ENCODE measurements around the gene OXT.
"Not testable (repeated sequence)": the region's sequence is repeated elsewhere in the genome, so short reads cannot be mapped to it uniquely, and the experiment has no call there.

OXT gene

DNA sequence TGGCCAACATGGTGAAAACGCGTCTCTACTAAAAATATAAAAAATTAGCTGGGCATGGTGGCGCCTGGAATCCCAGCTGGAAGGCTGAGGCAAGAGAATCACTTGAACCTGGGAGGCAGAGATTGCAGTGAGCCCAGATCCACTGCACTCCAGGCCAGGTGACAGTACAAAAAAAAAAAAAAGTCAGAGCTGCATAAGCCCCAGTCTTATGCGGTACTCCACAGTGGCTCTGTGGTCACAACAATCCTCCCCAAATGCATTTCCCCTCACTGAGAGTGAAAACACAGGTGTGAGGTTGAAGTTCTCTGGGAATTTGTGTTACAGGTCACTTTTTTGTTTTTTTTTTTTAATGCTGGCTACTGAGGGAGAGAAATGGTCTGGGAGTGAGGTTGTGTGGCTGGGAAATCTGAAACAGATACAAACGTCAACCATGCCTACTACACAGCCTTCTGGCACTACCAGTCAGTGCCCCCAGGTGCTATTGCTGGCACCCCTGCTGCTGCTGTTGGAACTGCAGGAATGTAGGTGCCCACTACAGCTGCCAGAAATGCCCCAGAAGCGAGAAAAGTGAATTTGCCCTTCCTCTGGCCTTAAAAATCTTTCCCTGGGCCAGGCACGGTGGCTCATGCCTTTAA is 19.9 kb upstream of the OXT start:
- no peak for DNase-seq (ENCODE audit: low spot score)

DNA sequence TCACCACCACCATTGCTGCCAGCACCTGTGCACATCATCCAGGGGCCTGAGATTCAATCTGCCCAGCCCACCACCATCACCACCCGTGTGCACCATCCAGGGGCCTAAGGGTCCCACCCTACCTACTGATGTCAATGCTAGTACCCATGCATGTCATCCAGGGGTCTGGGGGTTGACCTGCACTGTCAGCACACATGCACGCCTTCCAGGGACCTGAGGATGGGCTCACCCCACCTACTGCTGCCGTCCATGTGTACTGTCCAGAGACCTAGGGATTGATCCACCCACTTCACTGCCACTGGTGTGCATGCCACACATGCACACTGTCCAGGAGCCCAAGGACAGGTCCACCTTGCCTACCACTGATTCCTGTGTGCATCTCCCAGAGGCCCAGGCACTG is 11.9 kb upstream of the OXT start:
- DNase-seq (ENCODE audit: low spot score) = no peak

DNA sequence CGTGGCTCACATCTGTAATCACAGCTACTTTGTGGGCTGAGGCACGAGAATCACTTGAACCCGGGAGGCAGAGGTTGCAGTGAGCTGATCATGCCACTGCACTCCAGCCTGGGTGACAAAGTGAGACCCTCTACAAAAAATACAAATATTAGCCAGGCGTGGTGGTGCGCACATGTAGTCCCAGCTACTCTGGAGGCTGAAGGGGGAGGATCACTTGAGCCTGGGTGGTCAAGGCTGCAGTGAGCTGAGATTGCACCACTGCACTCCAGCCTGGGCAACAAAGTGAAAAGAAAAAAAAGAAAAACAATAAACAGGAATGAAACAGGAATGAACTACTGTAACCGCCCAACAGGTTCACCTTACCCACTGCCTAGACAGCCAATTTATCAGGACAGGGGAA is 7.3 kb upstream of the OXT start:
- DNase-seq (ENCODE audit: low spot score) = not testable (repeated sequence)

DNA sequence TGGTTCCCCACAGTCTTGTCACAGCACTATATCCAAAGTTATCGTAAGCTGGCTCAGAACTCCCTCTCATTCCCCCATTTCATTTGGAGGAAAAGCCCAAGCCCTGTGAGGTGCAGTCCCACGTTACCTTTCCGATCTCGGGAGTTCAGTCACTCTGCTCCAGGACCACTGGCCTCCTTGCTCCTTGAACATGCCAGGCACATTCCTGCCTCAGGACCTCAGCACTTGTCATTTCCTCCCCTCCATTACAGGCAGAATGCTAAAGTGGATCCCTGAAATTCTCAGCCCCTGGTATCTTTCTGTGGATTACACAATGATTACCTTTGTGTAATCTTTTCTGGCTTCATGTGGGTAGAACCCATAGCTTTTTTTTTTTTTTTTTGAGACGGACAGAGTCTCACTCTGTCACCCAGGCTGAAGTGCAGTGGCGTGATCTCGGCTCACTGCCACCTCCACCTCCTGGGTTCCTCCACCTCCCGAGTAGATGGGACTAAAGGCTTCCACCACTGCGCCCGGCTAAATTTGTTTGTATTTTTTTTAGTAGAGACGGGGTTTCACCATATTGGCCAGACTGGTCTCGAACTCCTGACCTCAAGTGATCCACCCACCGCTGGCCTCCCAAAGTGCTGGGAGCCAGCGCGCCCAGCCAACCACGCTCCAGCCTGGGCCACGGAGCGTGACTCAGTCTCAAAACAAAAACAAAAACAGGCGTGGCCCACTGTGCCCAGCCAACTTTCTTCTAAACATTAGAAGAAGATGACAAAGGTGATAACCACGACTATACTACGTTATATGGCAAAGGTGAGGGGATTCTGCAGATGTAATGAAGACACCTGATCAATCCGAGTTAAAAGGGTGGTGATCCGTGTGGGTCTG is 4.0 kb upstream of the OXT start:
- no peak for DNase-seq (ENCODE audit: low spot score)

DNA sequence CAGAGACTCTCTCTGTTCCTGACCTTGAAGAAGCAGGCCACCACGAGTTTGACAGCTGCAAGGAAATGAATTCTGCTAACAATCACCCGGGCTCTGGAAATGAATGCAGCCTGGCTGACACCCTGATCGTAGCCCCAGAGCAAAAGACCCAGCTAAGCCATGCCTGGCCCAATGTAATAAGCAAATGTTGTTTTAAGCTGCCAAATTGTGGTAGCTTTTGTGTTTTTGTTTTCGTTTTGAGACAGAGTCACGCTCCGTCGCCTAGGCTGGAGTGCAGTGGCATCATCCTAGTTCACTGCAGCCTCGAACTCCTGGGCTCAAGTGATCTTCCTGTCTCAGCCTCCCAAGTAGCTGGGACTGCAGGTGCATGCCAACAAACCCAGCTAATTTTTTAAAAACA is 3.3 kb upstream of the OXT start:
- DNase-seq (ENCODE audit: low spot score) = no peak

DNA sequence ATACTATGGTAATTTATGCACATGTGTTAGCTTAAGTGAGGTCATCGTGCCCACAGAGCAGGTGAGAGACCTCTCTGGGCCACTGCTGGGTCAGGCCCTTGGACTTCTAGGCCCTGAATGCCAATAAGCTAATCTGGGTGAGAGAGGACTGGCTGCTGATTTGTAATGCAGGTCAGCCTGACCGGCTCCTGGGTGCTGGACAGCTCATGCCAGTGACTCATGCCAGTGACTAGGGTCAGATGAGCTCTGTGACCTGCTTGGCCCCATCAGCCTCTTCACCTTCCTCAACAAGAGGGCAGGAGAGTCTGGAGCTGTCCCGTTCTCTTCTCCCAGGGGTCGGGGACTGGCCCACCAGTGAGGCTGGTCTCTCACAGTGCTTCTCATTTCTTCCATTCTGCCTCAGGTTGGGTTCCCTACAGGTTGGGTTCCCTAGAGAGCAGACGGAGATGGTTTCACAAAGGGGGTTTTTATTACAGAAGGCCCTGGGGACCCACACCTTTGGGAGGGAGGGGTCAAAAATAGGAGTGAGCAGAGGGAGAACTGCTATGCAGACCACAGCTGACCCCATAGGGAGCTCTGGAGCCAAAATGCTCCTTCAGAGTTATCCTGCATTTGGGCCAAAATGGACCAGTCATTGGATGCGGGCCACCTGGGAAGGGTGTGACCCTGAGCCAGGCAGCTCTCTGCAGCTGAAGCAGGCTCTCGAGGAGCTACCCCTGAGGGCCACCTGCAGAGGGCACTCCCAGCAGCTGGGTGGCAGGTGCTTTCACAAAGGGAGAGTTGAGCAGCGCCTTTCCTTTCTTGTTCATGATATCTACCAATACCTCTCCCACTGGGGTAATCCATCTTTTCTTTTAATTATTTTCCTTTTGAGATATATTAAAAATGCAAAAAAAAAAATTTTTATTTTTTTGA is 2.2 kb upstream of the OXT start:
- no peak for DNase-seq (ENCODE audit: low spot score)

DNA sequence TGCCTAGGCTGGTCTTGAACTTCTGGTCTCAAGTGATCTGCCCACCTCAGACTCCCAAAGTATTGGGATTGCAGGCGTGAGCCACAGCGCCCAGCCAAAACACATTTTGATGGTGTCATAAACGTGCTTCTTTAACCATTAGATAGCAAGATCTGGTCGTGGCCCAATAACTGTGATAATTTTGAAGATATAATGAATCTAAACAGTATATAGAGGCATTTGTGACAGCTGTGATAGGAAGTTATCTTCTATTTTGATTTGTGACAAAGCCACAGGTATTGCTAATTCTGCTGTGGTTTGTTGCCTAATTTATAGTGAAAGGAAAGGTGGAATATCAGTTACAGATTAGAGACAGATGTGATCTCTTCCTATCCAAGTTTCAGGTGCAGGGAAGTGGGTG is 695 bp upstream of the OXT start:
- no peak for DNase-seq (ENCODE audit: low spot score)

DNA sequence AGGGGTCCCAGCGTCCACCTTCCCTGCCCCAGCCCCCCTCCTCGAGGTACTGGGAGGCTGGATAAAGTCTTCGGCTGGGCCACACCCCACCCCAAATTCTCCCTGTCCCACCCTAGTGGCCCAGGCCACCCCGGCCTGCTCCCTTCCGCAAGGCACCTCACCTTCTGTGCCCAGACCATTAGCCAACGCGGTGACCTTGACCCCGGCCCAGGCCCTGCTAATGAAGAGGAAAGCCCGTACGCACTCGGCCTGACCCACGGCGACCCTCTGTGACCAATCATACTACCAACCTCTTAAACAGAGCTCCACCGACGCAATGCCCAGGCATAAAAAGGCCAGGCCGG is 182 bp upstream of the OXT start:
- DNase-seq (ENCODE audit: low spot score) = no peak

DNA sequence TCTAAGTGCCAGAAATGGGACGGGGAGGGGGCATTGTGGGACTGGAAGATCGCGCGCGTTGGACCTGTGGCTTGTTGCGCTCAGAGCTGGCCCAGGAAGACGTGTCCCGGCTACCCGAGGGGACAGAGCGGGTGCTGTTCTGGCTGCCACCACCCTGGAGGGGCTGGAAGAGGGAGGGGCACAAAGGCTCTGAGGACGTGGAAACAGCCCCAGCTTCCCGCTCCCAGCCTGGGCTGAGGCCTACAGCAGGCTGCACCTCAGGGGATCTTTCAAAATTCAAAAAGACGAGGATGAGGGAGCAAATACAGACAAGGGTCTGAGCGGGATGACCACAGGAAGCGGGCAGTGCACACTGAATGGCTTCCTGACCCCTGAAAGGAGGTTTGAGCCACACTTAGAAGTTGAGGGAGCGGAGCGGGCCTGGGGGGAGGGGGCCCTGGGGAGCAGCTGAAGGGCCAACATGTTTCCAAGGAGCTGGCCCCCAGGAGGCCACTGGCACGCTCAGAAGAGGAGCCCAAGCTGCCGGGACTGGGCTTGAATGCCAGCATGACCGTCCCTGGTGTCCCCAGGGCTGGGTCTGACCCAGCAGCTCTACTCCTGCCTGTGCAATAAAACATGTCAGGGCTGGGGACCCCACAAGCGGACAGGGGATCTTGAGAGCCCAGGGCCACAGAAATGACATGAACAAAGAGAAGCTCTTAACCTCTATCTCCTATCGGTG is 1.3 kb downstream of the OXT start:
- DNase-seq (ENCODE audit: low spot score) = no peak

DNA sequence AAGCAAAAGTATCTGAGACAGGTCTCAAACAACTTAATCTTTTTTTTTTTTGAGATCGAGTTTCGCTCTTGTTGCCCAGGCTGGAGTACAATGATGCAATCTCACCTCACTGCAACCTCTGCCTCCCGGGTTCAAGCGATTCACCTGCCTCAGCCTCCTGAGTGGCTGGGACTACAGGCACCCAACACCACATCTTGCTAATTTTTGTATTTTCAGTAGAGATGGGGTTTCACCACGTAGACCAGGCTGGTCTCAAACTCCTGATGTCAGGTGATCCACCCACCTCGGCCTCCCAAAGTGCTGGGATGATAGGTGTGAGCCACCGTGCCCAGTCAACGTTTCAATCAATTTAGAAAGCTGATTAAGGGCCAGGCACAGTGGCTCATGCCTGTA is 1.8 kb downstream of the OXT start:
- not testable (repeated sequence) for DNase-seq (ENCODE audit: low spot score)

DNA sequence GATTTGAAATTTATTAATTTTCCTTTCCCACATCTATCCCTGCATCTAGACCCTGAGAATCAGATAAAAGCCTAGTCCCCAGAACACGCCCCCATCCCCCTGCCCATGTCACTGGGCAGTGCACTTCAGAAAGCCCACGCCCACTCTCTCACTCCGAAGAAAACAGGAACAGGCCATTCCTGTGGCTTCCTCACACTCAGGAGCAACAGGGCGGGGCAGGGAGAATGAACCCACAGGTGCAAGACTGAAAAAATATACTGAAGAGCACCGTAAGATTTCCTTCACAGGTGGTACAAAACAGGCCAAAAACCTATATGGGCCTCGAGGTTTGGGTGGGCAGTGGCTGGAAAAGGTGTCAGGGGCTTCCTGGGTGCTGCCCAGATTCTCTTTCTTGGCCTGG is 3.4 kb downstream of the OXT start:
- no peak for DNase-seq (ENCODE audit: low spot score)

DNA sequence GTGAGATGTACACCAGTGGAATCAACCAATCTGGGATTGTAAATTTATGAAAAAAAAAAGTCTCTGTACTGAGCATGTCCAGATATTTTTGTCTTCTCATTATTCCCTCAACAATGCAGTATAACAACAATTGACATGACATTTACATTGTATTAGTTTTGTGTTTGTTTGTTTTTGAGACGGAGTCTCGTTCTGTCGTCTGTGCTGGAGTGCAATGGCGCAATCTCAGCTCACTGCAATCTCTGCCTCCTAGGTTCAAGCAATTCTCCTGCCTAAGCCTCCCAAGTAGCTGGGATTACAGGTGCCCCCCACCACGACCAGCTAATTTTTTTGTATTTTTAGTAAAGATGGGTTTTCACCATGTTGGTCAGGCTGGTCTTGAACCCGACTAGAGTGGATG is 3.9 kb downstream of the OXT start:
- DNase-seq (ENCODE audit: low spot score) = not testable (repeated sequence)

DNA sequence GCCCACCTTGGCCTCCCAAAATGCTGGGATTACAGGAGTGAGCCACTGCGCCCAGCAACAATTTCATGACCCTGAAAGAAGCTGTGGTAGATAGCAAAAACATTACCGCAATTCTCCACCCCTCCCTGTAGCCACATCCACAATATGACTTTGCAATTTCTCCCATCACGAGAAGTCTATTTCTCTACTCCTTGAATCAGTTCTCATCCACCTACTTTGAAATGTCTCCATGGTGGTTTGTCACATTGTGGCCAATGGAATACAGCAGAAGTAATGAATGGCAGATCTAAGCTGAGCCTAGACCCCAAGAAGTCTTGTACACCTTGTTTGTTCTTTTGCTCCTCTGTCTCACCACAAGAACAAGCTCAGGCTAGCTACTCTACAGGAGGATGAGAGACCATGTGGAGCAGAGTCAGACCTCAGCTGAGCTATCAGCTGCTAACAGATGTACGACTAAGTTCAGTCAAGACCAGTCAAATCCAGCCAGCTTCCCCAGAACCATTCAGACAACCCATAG is 6.3 kb downstream of the OXT start:
- no peak for DNase-seq (ENCODE audit: low spot score)

DNA sequence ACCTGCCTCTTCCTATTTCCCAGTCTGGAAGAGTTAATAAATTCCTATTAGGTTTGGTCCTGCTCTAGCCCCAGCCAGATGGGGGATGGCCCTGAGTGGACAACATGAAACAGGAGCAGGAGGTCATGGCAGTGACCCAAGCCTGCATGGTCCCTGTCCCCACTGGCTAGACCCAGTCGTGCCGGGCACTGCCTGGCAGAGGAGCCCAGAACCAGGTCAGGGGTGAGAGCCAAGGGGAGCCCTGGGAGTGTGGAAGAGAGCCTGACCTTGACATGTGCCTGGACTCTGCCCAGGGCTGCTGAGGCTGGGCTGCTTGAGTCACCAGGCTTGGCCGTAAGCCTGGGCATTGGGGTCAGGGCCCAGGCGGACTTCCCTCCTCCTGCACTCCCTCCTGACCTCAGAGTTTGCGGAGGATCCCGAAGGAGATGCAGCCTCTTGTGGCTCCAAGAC is 9.5 kb downstream of the OXT start:
- peak; percentile 65 for DNase-seq (ENCODE audit: low spot score)

DNA sequence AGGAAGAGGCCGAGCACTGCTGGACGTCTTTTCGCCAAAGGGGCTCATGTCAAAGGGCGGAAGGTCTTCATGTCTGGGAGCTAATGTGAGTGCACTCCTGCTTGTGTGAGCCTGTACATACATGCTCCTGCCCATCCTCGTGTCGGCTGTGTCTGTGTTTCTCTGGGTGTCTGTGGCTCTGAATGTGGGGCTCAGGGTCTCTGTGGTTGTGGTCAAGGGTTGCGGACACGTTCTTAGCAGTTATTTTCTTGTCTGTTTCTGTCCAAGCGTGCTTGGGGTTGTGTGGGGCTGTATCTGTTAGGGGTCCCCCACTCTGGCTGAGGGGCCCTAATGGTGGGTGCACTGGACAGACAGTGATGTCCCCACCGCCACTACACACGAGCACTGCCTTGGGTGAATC is 10.2 kb downstream of the OXT start:
- no peak for DNase-seq (ENCODE audit: low spot score)

DNA sequence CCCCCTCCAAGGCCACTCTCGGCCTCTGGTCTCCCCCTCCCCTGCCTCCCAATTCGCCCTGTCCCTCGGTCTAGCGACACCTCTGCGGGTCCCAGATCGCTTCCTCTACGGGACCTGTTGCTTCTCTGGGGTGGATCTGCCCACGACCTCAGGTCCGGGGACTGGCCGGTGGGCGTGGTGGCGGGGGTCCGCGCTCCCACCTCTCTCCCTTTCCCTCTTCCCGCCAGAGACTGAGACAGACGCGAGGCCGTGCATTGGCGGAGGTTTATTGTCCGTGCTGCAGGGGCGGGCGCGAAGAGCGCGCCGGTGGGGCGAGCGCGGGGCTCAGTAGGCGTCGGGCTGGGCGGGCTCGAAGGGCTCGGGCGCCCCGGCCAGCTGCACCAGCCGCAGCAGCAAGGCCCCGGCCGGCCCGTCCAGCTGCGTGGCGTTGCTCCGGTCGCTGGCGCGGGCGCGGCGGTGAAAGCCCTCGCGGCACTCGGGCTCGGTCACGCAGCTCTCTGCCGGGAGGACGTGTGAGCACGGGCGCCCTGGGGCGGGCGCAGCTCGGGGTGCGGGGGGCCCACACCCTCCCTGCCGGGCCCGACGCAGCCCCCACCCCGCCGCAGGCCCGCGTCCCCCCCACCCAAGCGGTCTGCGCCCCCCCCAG is 11.0 kb downstream of the OXT start:
- DNase-seq (ENCODE audit: low spot score) = no peak

DNA sequence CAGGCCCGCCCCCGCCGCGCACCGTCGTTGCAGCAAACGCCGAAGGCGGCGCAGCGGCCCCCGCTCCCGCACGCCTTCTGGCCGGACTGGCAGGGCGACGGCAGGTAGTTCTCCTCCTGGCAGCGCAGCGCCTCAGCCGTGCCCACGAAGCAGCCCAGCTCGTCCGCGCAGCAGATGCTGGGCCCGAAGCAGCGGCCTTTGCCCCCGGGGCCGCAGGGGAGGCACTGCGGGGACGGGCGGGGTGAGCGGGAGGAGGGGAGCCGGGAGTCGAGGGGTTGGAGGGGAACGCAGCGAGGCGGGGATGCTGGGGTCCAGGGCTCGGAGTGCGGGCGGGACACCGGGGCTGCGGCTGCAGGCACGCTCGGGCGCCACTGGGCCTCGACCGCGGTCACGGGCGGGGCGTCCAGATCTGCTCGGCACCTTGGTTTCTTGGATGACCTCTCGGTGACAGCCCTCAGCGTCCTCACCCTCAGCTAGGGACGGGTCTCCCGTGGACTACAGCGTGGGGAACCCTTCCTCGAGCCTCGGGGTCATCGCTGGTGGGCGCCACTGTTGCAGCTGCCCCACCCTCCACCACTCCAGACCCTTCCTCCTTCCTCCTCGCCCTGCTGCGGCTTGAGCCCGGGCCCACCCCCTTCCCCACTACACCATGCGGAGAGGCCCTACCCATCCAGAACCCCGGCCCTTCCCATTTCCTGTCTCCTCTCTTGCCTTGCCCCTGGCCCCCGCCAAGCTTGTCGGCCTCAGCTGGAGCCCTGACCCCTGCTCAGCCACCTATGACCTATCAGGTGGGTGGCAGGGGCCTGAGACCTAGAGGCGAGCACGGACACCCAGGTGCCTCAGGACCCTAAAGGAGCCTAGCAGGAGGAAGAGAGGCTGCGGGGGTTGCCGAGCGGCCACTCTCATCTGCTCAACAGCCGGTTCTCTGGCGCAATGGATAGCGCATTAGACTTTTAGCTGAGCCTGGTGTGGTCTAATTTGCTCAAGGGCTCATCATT is 11.8 kb downstream of the OXT start:
- DNase-seq (ENCODE audit: low spot score) = no peak

DNA sequence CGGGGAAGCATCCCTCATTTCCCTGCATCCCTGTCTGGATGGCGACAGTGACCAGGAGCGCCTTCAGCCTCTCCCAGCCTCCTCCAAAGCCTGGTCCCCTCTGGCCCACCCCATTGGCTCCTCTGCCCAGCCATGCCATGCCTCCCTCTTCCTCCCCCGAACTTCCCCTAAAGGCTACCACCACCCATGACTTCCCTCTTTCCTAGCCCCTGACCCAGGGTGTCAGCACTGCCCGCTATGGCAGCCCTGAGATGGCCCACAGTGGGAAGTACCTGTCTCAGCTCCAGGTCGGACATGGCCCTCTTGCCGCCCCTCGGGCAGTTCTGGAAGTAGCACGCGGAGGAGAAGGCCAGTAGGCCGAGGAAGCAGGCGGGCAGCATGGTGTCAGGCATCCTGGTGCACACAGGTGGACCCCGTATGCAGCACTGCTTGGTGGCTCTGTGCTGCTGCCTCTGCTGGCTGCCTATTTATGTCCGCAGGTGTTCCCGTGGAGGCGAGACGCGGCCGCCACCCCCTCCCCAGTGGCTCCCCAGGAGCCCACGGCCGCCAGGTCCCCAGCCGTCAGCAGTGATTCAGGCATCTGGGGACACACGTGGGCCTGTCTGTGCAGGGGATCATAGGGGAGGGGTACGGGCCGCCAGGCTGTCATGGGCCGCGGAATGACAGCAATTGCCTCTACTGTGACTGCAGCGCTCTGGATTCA is 13.0 kb downstream of the OXT start, which contains the start of gene AVP:
TSS of gene AVP (minus strand) at position 442 of the 703 bp plus-strand sequence. CDS start at position 392, 50 bp downstream.
- no peak for DNase-seq (ENCODE audit: low spot score)

DNA sequence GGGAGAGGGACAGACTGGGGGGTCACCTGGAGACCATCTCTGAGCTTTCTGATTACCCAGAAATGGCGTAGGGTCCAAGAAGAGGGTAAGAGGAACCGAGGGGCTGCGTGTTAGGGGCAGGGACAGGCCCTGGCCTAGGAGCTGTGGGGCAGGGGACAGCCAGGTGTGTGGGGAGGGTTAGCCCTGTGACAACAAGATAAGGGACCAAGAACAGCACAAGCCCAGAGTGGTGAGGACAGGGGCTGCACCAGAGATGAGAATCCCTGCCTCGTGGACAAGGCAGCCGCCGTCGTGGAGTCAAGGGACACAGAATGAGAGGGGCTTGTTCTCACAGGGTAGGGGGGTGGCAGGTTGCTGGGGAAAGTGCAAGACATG is 13.6 kb downstream of the OXT start:
- DNase-seq (ENCODE audit: low spot score) = no peak

Measured in hepatic stellate cell (primary cell).